NCI-H1105 (cell line): ENCODE data around the gene GRID1.

Experiments used
- DNase-seq: peaks from one replicate; lab custom pipeline; 2025; lab: John Stamatoyannopoulos, UW

The GRID1 gene

GRCh38 chr10:86165666-86166065, 200.9 kb downstream of the GRID1 start:
- no peak for DNase-seq

DNA sequence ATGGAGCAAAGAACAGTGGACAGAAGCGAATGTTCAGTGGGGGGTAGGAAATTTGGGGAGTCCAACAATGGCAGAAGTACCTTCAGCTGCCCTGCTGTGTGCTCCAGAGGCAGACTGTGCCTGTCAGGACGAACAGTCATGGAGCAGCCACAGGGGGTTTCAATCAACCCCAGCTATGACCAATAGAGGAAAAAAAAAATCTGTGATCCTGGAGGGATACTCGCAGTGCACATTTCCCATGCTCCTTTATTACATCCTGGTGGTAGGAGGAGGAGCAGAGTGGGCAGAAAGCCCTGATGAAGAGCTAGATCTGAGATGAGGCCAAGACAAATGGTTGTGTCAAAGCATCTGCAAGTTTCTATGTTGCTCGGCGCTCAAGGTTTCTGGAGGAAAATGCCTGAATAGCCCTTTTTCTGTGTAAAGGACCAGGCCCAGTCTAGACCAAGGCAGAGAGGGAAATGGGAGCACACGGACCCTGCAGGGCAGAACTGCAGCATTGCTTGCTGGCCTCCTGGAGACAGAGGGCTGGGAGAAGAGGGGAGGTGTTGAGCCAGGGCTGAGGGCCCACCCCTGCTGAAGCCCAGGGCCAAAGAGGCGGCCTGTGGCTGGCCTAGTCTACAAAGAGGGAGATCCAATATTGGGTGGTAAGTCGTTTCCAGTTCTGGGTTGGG, 201.5 kb downstream of the GRID1 start:
- DNase-seq: no peak

GRCh38 chr10:86164174-86164774, 202.3 kb downstream of the GRID1 start:
- DNase-seq: no peak

DNA sequence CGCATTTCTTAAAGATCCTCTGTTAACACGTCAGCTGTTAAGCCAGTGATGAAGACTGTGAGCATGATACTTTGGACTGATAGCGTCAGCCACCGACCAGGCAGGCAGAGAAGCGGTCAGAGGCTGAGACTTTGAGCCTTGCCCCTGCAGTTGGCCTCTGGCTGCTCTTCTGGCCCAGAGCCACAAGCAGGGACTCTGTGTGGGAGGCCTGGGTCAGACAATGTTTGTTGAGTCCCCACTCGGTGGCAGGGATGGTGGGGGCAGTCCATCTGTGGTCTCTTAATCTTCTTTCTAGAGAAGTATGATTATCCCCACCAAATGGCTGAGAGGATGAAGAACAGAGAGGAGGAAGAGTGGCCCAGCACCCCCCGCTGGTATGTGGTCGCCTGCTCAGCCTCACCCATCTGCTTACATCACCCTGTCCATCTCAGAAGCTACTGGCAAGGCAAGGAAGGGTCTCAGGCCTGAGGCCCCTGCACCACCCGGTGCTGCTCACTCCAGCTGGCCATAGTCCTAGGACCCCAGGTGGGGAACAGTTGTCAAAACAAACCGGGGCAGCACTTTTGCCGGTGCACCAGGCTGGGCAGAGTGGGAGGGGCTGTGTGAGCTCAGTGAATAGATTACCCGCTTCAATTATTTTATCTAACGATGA, 202.9 kb downstream of the GRID1 start:
- no peak for DNase-seq

DNA sequence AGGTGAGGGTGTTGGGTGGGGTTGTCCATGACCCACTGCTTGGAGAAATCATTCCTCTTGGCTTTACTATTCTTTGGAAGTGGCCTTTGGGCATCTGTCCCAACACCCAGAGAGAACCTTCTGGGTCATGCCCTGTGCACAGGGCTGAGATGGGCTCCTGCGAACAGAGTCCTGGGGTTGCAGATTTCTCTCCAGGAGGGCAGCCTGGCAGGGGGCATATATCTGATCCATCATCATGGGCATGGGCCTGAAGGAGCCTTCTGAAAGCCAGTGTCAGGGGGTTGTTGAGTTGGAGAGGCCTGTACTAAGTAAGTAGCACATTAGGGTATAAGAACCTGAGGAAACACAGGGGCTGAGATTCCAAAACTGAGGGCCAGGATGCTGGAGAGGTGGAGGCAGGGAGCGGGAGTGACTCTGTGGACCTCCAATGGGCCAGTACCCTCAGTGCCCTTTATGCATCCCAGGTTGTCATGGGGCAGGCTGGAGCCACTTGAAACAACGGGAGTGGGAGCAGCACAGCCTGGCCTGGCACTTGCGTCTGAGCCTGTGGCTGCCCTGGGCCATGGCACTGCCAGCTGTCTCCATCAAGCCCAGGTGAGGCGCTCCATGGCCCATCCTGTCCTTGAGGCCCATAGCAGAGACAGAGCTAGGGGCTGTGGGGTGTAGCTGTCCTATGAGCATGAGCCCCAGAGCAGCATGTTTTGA, 203.7 kb downstream of the GRID1 start:
- DNase-seq: no peak

DNA sequence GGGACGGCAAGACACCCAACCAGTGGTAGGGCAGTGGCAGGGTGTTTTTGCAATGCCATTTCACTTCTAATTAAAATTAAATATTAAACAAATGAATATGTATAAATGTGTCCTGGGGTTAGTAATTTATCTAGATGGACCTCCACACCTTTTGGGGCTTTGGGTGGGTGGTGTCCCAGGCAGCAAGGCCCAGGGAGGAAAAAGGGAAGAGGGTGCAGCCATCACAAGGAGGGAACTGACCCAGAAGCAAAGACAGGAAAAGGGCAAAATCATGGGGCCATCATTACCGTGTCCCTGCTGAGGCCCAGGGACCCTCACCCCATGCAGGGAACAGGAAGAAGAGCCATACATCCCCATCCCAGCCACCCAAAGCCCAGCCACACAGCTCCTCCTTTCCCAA, 204.6 kb downstream of the GRID1 start:
- DNase-seq: no peak

DNA sequence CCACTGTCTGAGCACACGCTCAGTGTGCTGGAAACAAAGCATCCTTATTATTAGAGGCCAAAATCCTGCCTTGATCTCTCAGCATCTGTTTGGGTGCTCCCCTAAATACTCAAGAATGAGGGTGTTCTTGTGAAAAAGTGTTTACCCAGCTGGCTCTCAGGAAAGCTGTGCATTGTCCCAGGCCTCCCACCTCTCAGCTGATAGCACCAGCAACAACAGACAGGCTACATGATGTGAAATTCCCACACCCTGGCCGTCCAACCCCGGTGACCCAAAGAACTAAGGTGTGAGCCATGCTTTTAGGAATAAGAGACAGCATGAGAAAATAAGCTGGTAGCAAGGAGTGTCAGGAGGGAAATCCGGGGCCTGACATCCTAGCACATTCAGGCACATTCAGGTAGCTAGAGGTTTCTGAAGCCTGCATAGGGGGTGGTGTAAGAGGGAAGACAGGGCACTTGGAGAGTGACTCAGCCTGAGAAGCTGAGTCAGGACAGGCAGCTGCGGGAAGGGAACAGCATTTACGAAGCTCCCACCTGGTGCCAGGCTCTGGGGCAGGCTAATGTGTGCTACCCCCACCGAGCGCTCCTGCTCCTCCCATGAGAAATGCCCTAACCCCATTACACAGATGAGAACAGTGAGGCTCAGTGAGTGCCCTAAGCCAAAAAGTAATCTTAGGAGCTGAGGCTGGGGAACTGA, 205.6 kb downstream of the GRID1 start:
- DNase-seq: no peak

DNA sequence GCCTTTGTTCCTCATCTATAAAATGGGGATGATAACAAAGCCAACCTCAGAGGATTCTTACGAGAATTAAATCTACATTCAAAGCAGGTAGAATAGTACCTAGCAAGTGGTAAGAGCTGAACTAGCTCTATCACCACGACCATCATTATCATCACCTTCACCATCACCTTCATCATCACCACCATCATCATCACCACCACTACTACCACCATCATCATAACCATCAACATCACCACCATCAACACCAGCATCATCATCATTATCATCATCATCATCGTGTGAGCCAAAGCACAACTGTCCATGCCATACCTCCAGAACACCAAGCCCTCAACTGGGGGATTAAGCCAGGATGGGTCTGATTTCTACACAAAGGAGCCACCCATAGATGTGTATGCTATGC, 206.8 kb downstream of the GRID1 start:
- DNase-seq: no peak

DNA sequence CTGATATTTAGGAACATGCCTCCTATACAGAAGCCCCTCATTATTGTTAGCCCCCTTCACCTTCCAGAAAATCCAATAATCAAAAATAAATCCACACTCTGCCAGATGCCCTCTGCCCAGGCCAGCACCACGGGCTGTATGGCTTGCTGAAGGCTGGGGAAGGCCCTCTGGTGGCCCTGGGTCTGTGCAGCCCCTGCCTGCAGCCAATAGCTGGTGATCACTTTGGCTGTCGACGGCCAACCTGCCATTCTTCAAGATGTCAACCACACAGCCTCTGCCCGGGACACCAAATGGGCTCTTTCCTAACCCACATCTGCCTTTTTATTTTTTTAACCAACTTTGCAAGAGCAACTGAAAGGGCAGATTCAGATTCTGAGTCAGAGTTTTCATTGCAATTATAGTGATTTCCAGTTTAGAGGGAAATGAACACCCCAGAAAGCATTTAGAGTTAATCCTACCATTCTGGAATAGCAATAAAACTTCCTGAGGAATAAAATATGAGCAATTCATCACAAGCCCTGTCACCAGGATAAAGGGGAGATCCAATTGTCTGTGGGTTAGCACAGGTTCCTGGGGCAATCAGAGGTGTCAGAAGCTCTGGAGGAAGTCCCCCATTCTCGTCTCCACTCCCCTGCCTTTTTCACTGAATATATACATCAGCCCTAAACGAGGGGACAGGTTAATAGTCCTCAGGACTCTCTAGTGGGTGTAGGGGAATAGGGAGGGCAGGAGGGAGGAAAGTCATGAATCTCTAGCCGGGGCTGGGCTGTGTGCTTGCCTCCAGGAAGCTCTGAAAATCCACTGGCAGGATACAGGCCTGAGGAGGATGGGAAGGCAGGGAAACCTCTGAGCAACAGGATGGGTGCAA, 211.3 kb downstream of the GRID1 start:
- no peak for DNase-seq

GRCh38 chr10:86153751-86154150, 212.8 kb downstream of the GRID1 start:
- no peak for DNase-seq

GRCh38 chr10:86152911-86153310, 213.7 kb downstream of the GRID1 start:
- DNase-seq: no peak

DNA sequence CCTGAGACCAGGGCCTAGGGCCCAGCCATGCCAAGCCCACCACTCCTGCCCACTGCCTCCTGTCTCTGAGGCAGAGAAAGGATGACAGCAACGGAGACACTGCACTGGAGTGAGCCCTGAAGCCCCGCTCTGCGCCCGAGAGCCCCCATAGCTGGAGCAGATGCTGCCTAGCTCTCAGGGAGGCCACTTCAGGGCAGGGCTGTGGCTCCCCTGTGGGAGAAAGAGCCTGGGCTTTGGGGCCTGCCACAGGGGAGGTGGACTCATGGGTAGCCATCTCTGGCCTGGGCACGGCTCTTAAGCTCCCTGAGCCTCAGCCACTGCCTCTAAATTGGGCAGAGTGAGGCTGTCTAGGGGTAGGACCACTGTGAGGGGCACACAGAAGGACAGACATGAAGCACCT, 214.2 kb downstream of the GRID1 start:
- DNase-seq: no peak

DNA sequence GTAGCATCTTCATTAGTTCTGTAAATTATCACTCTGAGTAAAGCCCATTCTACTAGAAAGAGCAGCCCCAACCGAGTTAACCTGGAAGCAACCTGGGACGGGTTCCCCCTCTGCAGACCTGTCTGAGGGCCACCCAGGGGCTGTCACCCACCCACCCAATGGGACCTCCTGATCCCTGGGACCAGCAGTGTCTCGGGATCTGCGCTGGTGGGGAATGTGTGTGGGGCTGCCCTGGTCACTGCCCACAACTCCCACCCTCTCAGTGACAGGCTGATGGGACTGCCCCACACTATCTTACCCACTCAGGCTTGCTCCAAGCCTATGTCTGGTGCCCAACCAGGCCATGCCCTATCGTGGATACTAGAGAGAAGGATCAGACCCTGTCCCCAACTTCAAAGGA, 215.0 kb downstream of the GRID1 start:
- DNase-seq: no peak

- no peak for DNase-seq
Observed at GRCh38 chr10:86149257-86149656, 217.3 kb downstream of the GRID1 start.

DNA sequence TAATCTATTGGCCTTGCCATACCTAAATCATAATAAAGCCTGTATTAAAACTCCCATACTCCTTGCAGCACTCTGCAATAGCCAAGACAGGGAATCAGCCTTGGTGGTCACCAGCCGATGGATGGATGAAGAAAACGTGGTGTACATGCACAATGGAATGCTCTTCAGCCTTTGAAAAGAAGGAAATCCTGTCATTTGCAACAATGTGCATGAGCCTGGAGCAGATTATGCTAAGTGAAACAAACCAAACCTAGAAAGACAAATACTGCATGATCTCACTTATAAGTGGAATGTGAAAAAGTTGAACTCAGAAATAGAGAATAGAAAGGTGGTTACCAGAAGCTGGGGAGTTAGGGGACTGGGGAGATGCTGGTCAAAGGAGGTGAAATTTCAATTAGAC, 218.5 kb downstream of the GRID1 start:
- DNase-seq: no peak

DNA sequence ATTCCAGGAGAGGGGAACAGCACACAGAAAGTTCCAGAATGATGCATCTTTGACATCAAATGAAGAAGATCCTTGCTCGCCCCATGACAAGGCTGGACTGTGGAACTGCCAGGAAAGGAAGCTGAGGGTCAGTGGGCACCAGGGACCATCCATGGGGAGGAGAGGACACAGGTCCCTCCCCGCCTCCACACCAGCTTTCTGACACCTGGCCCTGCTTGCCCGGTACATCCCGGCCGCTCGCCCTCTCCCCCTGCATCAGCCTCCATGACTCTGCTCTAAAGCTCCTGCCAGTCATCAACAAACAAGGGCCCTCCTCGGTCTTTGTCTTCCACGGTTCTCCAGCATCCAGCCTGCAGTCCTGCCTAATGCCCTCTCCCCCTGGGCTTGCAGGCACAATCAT, 222.3 kb downstream of the GRID1 start:
- DNase-seq: no peak

DNA sequence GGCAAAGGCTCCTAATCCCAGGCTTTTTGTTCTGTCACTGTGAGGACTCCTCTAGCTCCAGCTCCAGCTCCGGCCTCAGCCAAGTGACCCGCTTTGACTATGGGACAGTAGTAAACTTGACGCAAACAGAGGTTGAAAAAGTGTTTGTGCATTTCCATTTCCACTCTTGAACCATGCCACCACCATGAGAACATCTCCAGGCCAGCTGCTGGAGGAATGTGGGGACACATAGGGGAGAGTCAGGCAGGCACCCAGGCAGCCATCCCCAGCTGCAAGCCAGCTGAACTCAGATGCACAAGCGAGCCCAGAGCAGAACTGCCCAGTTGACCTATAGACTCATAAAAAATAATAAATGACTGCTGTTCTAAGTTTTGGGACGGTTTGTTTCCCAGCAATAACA, 224.7 kb downstream of the GRID1 start:
- no peak for DNase-seq

GRCh38 chr10:86139066-86139657, 227.4 kb downstream of the GRID1 start:
- DNase-seq: no peak

- DNase-seq: no peak
Observed at GRCh38 chr10:86138551-86139065, 228.0 kb downstream of the GRID1 start.

DNA sequence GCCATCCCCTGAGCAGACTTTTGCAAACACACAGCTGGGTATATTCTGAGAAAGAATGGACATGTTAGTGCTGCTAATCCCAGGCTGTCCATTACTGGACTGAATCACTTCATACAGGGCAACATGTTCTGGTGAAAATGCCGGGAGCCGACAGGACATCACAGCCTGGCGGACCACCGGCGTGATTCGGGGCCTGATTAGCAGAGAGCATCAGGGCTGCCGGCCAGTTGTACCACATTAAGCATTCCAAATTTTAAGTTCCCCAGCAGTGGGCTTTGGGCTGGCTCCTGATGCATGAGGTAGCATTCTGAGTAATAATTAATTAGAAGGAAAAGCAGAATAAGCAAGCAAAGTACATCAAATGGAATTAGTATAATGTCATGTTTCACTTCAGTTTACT, 229.0 kb downstream of the GRID1 start:
- no peak for DNase-seq

DNA sequence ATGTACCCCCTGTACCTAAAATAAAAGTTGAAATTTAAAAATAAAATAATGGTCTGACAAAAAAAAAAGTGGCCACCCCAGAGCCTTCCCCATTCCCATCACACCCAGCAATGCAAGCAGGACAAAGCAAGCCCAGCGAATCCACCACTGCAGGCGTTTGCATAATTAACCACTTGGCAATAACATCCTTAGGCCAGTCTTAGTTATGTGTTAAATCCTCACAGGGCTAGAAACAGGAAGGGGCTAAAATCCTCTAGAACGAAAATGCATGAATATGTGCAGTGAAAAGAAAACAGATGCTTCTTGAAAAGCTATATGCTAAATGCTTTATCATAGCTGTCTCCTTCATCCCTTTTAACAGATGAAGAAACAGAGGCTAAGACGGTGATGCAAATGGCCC, 229.7 kb downstream of the GRID1 start:
- DNase-seq: no peak
